ENCODE results near the gene SLC47A2. TPM values are rescaled to one million over a fixed set of nuclear protein-coding genes. Genes with fewer than 3 reads are reported as not detected.

The SLC47A2 gene
- total and polyA plus RNA-seq, 2 of the 13 experiments (the other 11 are each of a cell fraction or from before 2014, with no cell fraction given): 0.04 TPM; not detected in 1

DNA sequence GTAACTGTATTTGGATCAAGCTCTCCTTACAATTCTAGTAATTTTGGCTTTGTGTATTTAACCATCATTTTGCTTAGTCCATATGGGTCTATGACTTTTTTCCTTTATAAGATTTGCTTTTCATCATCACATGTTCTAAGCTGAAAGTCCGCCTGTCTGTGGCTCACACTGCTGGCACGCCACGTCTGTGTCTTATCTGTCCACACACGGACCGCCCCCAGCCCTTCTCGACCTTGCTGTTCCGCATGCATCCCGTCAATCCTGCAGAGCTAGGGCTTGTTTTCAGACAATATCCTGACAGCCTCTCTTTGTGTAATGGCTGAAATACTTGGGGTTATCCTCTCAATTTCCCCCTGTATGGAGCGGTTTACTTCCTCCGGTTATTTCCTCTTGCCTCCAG lies 40.2 kb upstream of the SLC47A2 start (continued):
- no peak for TF ChIP-seq RARA (CRISPR knock-in tag; IDR thresholded peaks at IDR 0.05)

DNA sequence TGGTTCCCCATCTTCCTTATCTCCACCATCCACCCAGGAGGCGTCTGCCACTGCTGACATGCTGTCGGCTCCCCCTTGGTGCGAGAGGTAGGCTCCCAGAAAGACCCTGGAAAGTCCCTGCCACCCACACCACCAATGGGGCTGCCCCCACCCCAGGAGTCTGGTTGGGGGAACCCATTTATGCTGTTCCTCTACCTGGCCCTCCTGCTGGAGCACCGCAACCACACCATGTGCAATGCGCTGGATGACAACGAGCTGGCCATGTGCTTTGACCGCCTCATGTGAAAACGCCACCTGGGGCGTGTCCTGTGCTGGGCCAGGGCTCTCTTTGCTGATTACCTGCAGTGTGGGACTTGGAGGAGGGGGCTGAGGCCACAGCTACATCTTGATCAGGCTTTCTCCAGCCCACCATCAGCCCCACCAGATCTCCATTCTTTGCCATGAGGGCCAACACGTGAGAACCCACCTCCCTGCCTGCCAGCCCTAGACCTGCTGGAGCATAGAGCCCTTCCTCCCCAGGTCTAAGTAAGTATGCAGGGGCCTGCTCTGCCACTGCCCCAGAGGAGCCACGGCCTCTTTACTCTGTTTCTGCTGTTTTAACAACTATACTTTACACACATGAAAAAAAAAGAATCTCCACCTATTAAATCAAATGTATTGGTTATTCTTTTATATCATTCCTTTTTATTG lies 39.6 kb upstream of the SLC47A2 start:
- no peak overlapping the region for H3K4me3 ChIP-seq (replicated peaks in 1 of 3; ENCODE audit: insufficient read depth in 1 of 3, low read depth in 2 of 3, low read length in 3 of 3)
- DNase-seq (ENCODE audit: low spot score) (no peak), FAIRE-seq (no peak), ATAC-seq (no peak)
- POLR2A ChIA-PET: no interaction called here
- H3K4me2 ChIP-seq (ENCODE audit: low read depth, low read length): no peak overlapping the region
- intact Hi-C loops (cut with micrococcal nuclease; ENCODE audit: unreplicated experiment) (no loop called here), in situ Hi-C loops (cut with HindIII; ENCODE audit: extremely low pct_ligation_motif_present, low pct_unique_long_range_greater_than_20kb) (no loop called here)
- WGBS (ENCODE audit: low lambda C conversion rate): 81% methylated on average over 9 of the region's 11 CpGs
- H3K79me2 ChIP-seq (ENCODE audit: insufficient read depth, low read length): no peaks in the 10 kb centered on the region
- no peak overlapping the region for H3K9ac ChIP-seq (ENCODE audit: insufficient read depth, low read depth, low read length)
- no peaks in the 10 kb centered on the region for H3K9me3 ChIP-seq (ENCODE audit: low read length)
- no TSS peak for BruUV-seq (replicated peaks)
- no peaks in the 10 kb centered on the region for H3K36me3 ChIP-seq (replicated peaks in 1 of 2; ENCODE audit: control insufficient read depth in 1 of 2, insufficient read depth in 2 of 2, low read length in 2 of 2)
- no peaks in the 10 kb centered on the region for H4K20me1 ChIP-seq (ENCODE audit: insufficient read depth, low read length)
- no peak overlapping the region for H2AFZ ChIP-seq (ENCODE audit: low read length)
- 0 out of 5 replicates have a peak, but pooled peaks cover 0 to 4% of the 10 kb centered on the region in 2 experiments for H3K27me3 ChIP-seq (ENCODE audit: control insufficient read depth in 1 of 2, insufficient read depth in 2 of 2, low read length in 2 of 2)
- H3K4me1 ChIP-seq (ENCODE audit: insufficient read depth, low read length): peaks cover 29% of the 10 kb centered on the region
- no peak overlapping the region for H3K27ac ChIP-seq (ENCODE audit: extremely low read length, insufficient read depth, low read length)
- CTCF ChIA-PET (ENCODE audit: low intra/inter-chr PET ratio, low total read pairs): no interaction called here
- TF ChIP-seq ZNF12 (CRISPR knock-in tag; IDR thresholded peaks at IDR 0.05) (no peak), FOXA3 (CRISPR knock-in tag; IDR thresholded peaks at IDR 0.05) (no peak)
- TF ChIP-seq, protein P1, sequence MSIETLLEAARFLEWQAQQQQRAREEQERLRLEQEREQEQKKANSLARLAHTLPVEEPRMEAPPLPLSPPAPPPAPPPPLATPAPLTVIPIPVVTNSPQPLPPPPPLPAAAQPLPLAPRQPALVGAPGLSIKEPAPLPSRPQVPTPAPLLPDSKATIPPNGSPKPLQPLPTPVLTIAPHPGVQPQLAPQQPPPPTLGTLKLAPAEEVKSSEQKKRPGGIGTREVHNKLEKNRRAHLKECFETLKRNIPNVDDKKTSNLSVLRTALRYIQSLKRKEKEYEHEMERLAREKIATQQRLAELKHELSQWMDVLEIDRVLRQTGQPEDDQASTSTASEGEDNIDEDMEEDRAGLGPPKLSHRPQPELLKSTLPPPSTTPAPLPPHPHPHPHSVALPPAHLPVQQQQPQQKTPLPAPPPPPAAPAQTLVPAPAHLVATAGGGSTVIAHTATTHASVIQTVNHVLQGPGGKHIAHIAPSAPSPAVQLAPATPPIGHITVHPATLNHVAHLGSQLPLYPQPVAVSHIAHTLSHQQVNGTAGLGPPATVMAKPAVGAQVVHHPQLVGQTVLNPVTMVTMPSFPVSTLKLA (IDR thresholded peaks at IDR 0.05): peak; percentile 89

DNA sequence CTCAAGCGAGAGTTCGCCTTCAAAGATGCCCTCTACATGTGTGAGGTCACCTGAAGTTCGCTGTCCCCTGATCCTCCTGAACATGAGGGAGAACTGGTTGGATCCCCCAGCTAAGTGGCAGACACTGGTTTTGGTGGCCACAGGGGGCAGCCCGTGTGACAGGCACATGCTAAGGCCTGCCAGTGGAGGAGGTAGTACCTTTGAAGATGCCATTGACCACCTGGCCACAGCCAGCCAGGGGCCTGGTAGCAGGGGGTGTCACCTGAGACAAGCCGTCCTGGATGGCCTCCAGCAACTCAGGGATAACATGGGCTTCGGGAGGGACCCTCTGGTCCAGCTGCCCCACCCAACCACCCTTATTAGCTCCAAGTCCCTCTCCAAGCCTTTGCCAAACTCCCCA lies 39.0 kb upstream of the SLC47A2 start:
- TF ChIP-seq, protein P2, sequence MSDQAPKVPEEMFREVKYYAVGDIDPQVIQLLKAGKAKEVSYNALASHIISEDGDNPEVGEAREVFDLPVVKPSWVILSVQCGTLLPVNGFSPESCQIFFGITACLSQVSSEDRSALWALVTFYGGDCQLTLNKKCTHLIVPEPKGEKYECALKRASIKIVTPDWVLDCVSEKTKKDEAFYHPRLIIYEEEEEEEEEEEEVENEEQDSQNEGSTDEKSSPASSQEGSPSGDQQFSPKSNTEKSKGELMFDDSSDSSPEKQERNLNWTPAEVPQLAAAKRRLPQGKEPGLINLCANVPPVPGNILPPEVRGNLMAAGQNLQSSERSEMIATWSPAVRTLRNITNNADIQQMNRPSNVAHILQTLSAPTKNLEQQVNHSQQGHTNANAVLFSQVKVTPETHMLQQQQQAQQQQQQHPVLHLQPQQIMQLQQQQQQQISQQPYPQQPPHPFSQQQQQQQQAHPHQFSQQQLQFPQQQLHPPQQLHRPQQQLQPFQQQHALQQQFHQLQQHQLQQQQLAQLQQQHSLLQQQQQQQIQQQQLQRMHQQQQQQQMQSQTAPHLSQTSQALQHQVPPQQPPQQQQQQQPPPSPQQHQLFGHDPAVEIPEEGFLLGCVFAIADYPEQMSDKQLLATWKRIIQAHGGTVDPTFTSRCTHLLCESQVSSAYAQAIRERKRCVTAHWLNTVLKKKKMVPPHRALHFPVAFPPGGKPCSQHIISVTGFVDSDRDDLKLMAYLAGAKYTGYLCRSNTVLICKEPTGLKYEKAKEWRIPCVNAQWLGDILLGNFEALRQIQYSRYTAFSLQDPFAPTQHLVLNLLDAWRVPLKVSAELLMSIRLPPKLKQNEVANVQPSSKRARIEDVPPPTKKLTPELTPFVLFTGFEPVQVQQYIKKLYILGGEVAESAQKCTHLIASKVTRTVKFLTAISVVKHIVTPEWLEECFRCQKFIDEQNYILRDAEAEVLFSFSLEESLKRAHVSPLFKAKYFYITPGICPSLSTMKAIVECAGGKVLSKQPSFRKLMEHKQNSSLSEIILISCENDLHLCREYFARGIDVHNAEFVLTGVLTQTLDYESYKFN (CRISPR knock-in tag; conservative IDR thresholded peaks at IDR 0.05): no peak
- no peak for TF ChIP-seq CBX1 (IDR thresholded peaks at IDR 0.05; ENCODE audit: low read depth)
- no peaks in the 10 kb centered on the region for H3K9me3 ChIP-seq (ENCODE audit: low read length)
- CTCF ChIA-PET (ENCODE audit: low intra/inter-chr PET ratio, low total read pairs): no interaction called here
- POLR2A ChIA-PET: no interaction called here
- no peak overlapping the region for H3K4me2 ChIP-seq (ENCODE audit: low read depth, low read length)
- intact Hi-C loops (cut with micrococcal nuclease; ENCODE audit: unreplicated experiment): no loop called here
- H4K20me1 ChIP-seq (ENCODE audit: insufficient read depth, low read length): no peaks in the 10 kb centered on the region
- no TSS peak for BruUV-seq (replicated peaks)
- H3K4me1 ChIP-seq (ENCODE audit: insufficient read depth, low read length): peaks cover 32% of the 10 kb centered on the region
- no peak overlapping the region for H3K27ac ChIP-seq (ENCODE audit: extremely low read length, insufficient read depth, low read length)
- in situ Hi-C loops (cut with HindIII; ENCODE audit: extremely low pct_ligation_motif_present, low pct_unique_long_range_greater_than_20kb): no loop called here
- no peak overlapping the region for H2AFZ ChIP-seq (ENCODE audit: low read length)
- no peaks in the 10 kb centered on the region for H3K79me2 ChIP-seq (ENCODE audit: insufficient read depth, low read length)
- H3K36me3 ChIP-seq (replicated peaks in 1 of 2; ENCODE audit: control insufficient read depth in 1 of 2, insufficient read depth in 2 of 2, low read length in 2 of 2): no peaks in the 10 kb centered on the region
- no peak overlapping the region for H3K4me3 ChIP-seq (replicated peaks in 1 of 3; ENCODE audit: insufficient read depth in 1 of 3, low read depth in 2 of 3, low read length in 3 of 3)
- ATAC-seq (no peak), DNase-seq (ENCODE audit: low spot score) (no peak), FAIRE-seq (no peak)
- WGBS (ENCODE audit: low lambda C conversion rate): 63% methylated on average over 5 of the region's 6 CpGs
- no peak overlapping the region for H3K9ac ChIP-seq (ENCODE audit: insufficient read depth, low read depth, low read length)
- no peaks in the 10 kb centered on the region for H3K27me3 ChIP-seq (ENCODE audit: control insufficient read depth in 1 of 2, insufficient read depth in 2 of 2, low read length in 2 of 2)
